C4-2B (cell line): Measurements from ENCODE around the gene NMD3.
"Not testable (repeated sequence)": the region's sequence is repeated elsewhere in the genome, so short reads cannot be mapped to it uniquely, and the experiment has no call there.

Source experiments
- H3K27ac ChIP-seq: fragments of 450-650 bp; 2 replicates; pipeline ENCODE4 v1.5.1; 2017
- ZFX ChIP-seq: fragments of 450-650 bp; IDR thresholded peaks from 2 replicates; pipeline ENCODE4 v1.6.1; 2017
- TF ChIP-seq, protein P1 (sequence below): fragments of 450-650 bp; conservative IDR thresholded peaks from 2 replicates; pipeline ENCODE4 v1.5.1; 2017; ENCODE audit warnings: mild to moderate bottlenecking

The NMD3 gene

DNA sequence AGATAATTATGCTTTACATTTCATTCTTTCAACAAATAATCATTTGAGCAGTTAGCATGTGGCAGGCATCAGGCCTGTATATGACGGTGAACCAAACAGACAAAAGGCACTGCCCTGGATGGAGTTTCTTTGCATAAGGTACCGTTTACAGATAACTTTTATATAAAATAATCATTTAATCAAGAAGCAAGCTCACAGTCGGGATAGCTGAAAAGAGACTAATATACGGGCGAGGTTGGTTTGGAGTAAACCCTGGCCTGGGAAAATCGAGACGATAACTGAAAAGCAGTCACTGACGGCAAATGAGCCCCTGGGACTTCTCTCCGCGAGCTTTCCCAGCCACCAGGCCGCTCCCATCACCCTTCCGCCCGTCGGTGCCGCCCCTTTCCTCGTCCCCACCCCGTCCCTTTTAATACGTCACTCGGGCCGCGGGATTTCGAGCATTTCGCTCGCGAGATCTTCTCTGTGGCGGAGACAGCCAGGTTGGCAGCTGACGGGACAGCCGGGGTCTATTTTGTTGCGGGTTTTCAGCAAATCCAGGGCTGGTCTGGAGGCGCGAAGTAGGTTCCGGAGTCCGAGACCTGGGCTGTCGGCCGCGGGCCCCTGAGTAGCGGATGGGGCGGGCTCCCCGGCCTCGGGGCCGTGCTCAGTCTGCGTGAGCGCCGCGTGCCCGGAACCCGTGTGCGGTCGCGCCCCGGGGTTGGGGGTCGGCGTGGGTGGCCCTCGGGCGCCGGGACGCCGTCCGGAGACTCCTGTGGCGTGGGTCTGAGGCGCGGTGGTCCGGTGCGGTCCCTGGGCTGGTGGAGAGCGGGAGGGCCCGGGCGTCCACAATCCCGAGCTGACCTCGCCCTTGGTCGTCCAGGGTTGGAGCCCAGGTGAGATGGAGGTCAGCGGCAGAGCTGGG lies at the start of gene NMD3:
Gene NMD3, plus strand, starts transcription at position 462 of the 904 bp plus-strand sequence. CDS start 703 bp downstream, outside the sequence.
- TF ChIP-seq ZFX = peak; percentile 74
- TF ChIP-seq, protein P1, sequence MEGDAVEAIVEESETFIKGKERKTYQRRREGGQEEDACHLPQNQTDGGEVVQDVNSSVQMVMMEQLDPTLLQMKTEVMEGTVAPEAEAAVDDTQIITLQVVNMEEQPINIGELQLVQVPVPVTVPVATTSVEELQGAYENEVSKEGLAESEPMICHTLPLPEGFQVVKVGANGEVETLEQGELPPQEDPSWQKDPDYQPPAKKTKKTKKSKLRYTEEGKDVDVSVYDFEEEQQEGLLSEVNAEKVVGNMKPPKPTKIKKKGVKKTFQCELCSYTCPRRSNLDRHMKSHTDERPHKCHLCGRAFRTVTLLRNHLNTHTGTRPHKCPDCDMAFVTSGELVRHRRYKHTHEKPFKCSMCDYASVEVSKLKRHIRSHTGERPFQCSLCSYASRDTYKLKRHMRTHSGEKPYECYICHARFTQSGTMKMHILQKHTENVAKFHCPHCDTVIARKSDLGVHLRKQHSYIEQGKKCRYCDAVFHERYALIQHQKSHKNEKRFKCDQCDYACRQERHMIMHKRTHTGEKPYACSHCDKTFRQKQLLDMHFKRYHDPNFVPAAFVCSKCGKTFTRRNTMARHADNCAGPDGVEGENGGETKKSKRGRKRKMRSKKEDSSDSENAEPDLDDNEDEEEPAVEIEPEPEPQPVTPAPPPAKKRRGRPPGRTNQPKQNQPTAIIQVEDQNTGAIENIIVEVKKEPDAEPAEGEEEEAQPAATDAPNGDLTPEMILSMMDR = no peak
- H3K27ac ChIP-seq = peak within 1 kb of the TSS; percentile 87

DNA sequence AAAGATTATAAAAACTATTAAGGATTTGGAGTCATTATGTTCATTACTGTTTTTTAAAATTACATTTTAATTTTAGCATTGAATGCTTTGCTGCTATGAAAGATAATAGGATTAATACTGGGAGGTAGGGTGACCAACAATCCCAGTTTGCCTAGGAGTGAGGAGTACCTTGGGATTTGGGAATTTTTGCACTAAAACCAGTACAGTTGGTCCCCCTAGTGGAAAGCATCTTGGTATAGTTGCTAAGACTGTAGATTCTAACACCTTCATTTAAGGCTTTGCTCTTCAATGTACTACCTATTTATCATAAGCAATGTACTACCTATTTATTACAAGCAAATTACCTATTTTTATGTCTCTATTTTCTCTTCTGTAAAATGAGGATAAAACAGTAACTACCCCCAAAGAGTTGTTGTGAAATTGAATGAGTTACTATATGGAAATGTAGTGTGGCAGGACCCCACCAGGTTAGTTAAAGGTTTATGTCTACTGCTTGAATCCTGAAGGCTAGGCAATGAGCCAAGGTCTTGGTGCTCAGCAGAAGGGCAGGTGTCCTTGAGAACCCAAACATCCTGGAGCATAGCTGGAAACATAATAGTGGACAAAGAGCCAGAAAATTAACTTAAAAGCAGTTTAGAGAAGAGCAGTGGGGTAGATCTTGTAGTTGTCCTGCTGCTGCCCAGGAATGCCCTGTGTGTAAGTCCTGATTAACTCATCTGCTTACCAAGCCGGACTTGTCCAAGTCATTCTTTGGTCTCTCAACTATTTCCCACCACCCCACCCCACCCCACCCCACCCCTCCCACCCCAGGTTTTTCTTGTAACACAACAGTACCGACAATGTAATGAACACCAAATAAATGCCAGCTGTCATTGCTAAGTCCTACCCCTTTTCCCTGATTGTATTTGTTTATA lies 49.2 kb upstream of the NMD3 start:
- TF ChIP-seq, protein P1 = peak; percentile 46
- no peak for TF ChIP-seq ZFX
- H3K27ac ChIP-seq = no peak overlapping the region

DNA sequence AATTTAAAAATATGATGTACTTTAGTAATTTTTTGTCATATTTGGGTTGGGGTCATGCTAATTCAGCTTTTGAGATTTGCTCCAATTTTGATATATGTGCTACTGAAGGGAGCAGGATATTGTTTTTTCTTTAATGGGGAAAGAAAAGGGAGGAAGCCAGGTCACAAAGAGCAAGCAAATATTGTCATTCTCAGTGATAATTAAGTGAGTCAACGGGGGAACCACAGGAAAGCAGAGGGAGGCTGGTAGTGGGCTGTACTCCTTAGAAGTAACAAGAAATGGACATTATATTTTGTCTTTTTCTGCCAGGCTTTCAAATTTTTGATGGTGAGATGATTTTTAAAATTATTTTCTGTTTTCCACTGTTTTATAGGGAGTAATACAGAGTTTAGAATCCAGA lies 45.6 kb upstream of the NMD3 start:
- H3K27ac ChIP-seq = no peak overlapping the region
- TF ChIP-seq, protein P1 = no peak

DNA sequence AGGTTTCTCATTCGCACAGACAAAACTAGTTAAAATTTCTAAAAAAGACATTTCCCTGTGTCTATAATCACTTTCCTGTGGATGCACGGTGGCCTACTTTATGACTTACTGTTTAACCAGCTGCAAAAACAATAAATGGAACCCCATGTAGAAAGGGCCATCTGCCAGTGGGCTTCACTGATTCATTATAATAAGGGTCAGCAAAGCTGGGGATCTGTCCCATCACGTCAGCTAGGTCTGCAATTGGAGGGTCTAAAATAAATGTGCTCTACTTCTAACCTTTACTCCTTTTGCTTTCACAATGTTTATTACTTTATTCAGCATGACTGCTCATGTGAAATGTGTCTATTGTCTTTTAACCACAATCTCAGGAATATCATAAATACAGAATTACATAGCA lies 43.1 kb upstream of the NMD3 start:
- TF ChIP-seq ZFX = no peak
- TF ChIP-seq, protein P1 = no peak

DNA sequence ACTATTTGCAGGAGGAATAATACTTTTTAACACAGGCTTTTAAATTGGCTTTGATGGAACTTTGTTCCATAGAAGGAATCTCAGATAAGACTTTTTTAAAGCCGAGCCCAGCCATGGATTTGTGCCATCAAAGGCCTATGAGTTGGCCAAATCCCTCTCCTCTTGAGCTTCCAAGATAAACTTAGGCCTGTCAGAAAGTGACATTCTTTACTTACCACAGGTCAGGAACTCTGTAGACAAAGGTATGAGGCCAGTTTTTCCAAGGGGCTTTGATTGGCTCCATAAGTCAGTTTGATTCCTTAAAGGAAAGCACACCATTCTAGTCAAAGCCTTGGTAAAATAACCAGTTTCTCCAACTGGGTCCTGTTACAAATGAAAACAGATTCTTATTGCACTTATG lies 39.7 kb upstream of the NMD3 start:
- not testable (repeated sequence) for H3K27ac ChIP-seq

More for the DNA sequence above, 43.1 kb upstream of the NMD3 start:
- no peak overlapping the region for H3K27ac ChIP-seq

DNA sequence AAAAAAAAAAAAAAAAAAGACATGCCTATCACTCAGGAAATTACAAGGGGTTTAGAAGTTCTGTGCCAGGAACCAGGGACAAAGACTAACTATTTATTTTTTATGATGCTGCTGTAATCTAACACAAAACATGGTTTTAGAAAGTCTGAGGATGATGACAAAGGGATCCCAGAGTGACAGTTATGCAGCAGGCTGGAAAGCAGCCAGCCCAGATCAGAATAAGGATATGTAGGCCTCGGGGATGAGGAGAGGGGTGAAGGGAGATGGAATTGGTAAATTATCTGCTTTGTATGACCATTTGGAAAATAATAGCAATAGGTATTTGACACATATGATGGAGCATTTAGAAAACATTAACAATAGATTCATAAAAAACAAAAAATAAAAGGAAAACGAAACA lies 34.1 kb upstream of the NMD3 start:
- TF ChIP-seq, protein P1 = no peak
- TF ChIP-seq ZFX = no peak

DNA sequence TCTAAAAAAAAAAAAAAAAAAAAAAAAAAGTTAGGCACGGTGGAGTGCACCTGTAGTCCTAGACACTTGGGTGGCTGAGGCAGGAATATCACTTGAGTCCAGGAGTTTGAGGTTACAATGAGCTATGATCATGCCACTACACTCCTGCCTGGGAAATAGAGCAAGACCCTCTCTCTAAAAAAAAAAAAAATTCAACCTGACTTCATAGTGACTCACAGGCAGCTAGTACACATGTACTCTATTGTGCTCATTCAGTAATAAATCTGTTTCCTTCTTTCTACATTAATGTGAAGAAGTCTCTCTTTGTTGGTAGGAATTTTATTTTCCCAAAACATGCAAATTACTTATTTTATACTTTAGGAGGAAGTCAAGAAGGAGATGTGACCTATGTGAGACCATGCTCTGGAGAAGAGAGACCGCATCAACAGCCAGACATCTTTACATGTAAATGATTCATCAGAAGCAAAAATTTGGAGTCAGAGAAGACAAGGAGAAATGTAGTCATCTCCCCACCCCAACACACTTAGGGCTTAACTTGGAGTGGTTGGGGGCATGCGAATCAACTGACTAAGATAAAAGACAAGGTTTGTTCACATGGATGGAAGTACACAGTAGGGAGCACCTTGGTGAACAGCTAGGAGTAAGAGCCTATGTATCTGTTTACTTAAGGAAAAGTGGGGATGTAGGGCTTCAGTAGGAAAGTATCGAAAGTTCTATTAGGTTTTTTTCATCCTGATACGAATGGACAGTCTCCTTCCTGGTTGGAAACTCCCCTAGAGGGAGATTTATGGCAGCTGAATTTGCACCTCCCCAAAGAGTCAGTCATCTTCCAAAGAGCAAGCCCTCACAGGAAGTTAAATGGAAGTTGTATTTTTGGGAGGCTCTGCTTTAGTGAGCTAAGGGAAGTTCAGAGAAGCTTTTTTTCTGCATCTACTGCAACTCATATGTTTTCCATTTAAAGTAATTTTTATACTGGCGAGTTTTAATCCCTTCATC lies 23.0 kb upstream of the NMD3 start:
- no peak for TF ChIP-seq ZFX
- TF ChIP-seq, protein P1 = no peak
- H3K27ac ChIP-seq = no peak overlapping the region

More for the DNA sequence above, 34.1 kb upstream of the NMD3 start:
- H3K27ac ChIP-seq = no peak overlapping the region
